Fibroblast of skin of right biceps (primary cell): ENCODE results near the gene GPC6.

Source experiments
- DNase-seq: peaks from one replicate; pipeline ENCODE4 v3.0.0-alpha.2; 2013

The GPC6 gene

GRCh38 chr13:93951108-93951507 lies 724.5 kb downstream of the GPC6 start:
- no peak for DNase-seq

GRCh38 chr13:93951951-93952350 lies 725.3 kb downstream of the GPC6 start:
- no peak for DNase-seq

DNA sequence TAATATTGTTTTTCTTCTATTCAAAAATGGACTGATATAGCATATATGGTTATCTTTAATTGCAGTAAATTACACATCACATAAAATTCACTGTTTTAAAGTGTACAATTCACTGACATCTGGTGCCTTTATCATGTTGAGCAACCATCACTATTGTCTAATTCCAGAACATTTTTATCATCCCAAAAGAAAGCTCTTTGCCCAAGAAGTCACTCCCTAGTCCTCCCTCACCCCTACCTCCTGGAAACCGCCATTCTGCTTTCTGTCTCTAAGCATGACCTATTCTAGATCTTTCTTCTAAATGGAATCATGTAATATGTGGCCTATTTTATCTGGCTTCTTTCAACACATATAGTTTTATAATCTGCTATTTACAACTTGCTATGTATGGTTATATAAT lies 727.2 kb downstream of the GPC6 start:
- no peak for DNase-seq

DNA sequence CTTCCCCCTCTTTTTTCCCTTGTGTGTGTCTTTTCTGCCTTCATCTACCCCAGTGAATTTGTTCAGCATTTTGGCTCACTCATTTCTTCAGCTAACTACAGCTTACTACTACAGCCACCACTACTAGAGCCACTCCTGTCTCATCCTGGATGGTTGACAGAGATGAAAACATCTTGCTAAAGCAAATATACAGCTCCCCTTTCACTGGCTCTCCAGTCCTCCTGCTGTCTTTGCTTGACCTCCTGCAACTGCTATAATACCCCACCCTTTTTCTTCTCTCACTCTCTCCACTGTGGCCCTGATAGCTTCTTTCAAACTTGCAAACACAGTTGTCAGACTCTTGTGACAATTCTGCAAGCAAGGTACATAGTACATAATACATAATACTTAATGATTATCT lies 729.3 kb downstream of the GPC6 start:
- DNase-seq = no peak

DNA sequence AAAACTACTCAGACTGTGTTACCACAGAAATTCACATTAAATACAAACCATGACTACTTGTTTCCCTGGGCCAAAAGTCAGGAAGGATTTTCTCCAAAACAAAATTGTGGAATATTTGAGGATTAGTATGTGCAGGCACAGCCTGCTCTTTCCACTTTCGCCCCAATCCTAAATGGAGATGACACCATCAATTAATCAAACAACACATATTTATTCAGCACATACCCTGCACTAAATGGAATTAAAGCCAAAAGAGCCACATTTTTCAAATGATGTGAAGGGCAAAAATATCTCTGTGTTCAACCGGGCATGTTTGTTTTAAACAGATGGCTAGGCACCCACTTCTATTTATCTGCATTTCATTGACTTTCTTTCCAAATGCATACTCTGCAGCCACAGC lies 729.8 kb downstream of the GPC6 start:
- peak; percentile 50 for DNase-seq

- no peak for DNase-seq
Measured at GRCh38 chr13:93957371-93957770, 730.8 kb downstream of the GPC6 start.

DNA sequence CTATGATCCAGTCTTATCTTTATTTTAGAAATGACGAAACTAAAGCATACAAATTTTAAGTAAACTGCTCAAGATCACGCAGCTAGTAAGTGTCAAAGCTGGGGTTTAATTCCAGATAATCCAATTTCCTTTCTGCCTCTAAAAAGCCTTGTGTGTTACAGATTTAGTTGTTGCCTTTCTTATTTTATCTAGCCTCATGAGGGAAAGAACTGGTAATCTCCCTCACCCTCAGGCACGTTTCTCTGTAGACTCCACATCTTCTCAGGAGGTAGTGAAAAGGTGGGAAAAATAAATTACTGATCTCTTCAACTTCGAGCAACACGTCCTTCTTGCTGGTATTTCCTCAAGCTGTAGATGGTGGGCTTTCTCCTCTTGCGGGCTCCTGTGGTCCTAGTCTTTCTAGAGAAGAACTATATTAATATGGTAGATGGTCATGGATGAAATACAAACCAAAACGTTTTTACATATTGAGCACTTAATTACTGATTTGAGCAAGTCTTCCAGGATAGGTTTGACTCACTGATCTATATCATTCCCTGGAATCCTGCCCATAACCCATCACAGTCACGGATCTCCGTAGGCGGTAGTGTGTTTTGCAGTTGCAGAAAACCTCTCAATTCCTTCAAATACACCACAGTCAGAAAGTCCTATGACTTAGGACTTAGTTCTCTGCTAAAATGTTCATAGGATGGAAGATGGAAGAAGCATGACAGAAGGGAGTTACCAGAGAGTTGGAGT lies 733.4 kb downstream of the GPC6 start:
- peak; percentile 35 for DNase-seq

GRCh38 chr13:93963266-93964145 lies 736.9 kb downstream of the GPC6 start:
- peak; percentile 70 for DNase-seq

GRCh38 chr13:93964146-93964512 lies 737.5 kb downstream of the GPC6 start:
- DNase-seq = no peak

GRCh38 chr13:93965587-93965986 lies 739.0 kb downstream of the GPC6 start:
- no peak for DNase-seq

GRCh38 chr13:93966267-93966936 lies 739.8 kb downstream of the GPC6 start:
- DNase-seq = no peak

- DNase-seq = no peak
Measured at GRCh38 chr13:93967286-93967685, 740.7 kb downstream of the GPC6 start.

GRCh38 chr13:93975242-93975641 lies 748.6 kb downstream of the GPC6 start:
- DNase-seq = no peak

DNA sequence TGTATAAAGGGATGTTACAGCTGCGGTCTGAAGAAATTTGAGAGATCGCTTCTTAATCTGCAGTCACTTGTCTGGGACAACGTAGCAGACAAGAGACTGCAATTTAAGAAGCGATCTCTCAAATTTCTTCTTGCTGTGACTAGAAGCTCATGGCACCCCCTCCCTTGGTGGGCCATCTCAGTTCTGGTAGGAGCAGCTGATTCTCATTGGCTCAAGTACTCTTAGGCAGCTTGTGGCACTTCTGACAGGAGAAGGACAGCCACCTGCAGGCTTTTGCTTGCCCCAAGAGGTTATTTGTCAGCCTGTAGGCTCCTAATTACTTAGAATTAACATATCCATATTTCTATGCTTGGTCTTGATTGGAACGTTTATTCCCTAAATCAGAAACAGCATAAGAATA lies 749.9 kb downstream of the GPC6 start:
- DNase-seq = no peak

- DNase-seq = peak; percentile 34
Measured at GRCh38 chr13:93977986-93978385, 751.4 kb downstream of the GPC6 start.

GRCh38 chr13:93981426-93981977 lies 754.9 kb downstream of the GPC6 start:
- no peak for DNase-seq

- no peak for DNase-seq
Measured at GRCh38 chr13:93982179-93982918, 755.7 kb downstream of the GPC6 start.

GRCh38 chr13:93984052-93984451 lies 757.4 kb downstream of the GPC6 start:
- DNase-seq = no peak

- no peak for DNase-seq
Measured at GRCh38 chr13:93984876-93985275, 758.3 kb downstream of the GPC6 start.

DNA sequence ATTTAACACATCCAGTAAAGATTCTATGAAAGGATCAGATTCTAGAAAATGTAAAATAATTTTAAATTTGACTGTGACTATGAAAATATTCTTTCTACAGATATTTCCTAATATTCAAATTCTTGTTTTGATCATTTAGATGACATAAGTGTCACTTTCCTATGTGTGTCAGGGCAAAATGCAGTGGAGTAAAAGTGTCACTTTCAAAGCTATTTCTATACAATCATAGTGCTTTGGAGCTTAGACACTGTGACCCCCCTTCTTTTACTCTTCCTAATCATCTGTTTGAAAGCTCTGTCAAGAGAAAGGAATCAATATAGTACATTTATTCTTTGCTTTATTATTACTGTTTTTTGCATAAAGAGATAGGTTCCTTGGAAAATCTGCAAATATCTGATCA lies 760.9 kb downstream of the GPC6 start:
- DNase-seq = no peak

GRCh38 chr13:93991569-93991968 lies 765.0 kb downstream of the GPC6 start:
- DNase-seq = no peak

DNA sequence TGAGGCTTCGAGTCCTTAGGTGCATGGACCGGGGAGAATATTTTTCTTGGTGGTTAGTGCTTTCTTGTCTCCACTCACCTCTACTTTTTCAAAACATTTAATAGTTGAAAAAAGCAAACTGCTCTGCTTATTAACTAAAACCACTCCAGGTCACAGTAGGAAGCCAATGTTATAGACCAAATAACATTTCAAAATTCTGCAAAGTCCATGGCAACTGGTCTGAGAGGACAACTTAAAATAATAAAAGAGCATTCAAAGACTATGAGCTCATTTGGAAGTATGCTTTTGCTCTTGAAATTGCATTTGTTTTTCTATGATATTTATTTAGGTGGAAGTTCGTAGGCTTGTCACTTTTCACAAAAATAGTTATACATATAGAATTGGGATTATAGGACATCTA lies 769.9 kb downstream of the GPC6 start:
- DNase-seq = no peak

DNA sequence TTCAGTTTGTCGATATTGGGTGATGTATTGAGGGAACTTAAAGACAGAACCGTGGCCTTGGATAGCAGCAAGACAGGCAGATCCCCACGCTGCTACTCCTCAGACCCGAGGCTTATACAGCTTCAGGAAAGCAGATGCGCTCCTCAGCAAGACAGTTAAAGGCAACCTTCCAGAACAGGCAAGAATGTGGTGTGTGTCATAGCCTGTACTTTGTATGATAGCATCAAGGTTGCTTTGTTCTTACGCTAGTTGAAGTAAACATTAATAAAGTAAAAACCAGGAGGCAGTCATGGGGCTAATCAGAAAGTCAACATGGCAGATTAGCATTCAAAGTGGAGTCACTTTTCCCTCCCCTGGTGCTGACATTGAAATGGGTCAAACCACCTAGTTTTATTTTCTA lies 779.7 kb downstream of the GPC6 start:
- DNase-seq = no peak
